ENCODE data around the gene HIVEP3.

HIVEP3 gene

GRCh38 chr1:41672173-41672572 lies 246.5 kb downstream of the HIVEP3 start:
- no peak for TF ChIP-seq CTCF (conservative IDR thresholded peaks at IDR 0.05; ENCODE audit: low read length)
- H3K4me3 ChIP-seq (ENCODE audit: low read length): no peak overlapping the region
- DNase-seq (ENCODE audit: low read depth): peak; percentile 47

- no peak for DNase-seq (ENCODE audit: low read depth)
- no peak for TF ChIP-seq CTCF (conservative IDR thresholded peaks at IDR 0.05; ENCODE audit: low read length)
- H3K4me3 ChIP-seq (ENCODE audit: low read length): no peak overlapping the region
Measured at GRCh38 chr1:41671116-41671755, 247.5 kb downstream of the HIVEP3 start.

GRCh38 chr1:41670217-41670957 lies 248.3 kb downstream of the HIVEP3 start:
- peak; percentile 72 for DNase-seq (ENCODE audit: low read depth)
- H3K4me3 ChIP-seq (ENCODE audit: low read length): no peak overlapping the region
- TF ChIP-seq CTCF (conservative IDR thresholded peaks at IDR 0.05; ENCODE audit: low read length): no peak

GRCh38 chr1:41668967-41669366 lies 249.8 kb downstream of the HIVEP3 start:
- no peak for DNase-seq (ENCODE audit: low read depth)
- no peak for TF ChIP-seq CTCF (conservative IDR thresholded peaks at IDR 0.05; ENCODE audit: low read length)
- H3K4me3 ChIP-seq (ENCODE audit: low read length): no peak overlapping the region

- TF ChIP-seq CTCF (conservative IDR thresholded peaks at IDR 0.05; ENCODE audit: low read length): no peak
- no peak overlapping the region for H3K4me3 ChIP-seq (ENCODE audit: low read length)
- no peak for DNase-seq (ENCODE audit: low read depth)
Measured at GRCh38 chr1:41668054-41668660, 250.6 kb downstream of the HIVEP3 start.

GRCh38 chr1:41666981-41667631 lies 251.6 kb downstream of the HIVEP3 start:
- DNase-seq (ENCODE audit: low read depth): peak; percentile 75
- TF ChIP-seq CTCF (conservative IDR thresholded peaks at IDR 0.05; ENCODE audit: low read length): no peak
- no peak overlapping the region for H3K4me3 ChIP-seq (ENCODE audit: low read length)

All from AG10803 (cell line).